Bone marrow (tissue), 2 donors: ENCODE results near the gene HTATSF1.

ENCODE experiments used
- DNase-seq, 2 donors: peaks; one replicate each; lab custom pipeline; 2025; lab: John Stamatoyannopoulos, UW

The HTATSF1 gene

GRCh38 chrX:136497556-136498052 is at the start of gene HTATSF1:
HTATSF1 (plus strand) TSS chrX:136497592; CDS start chrX:136497685, 93 bp downstream.
- no peak for DNase-seq

GRCh38 chrX:136447968-136448367 is 49.4 kb upstream of the HTATSF1 start:
- DNase-seq: no peak

- no peak for DNase-seq
Measured at GRCh38 chrX:136450050-136450830, 47.2 kb upstream of the HTATSF1 start.

- DNase-seq: no peak
Measured at GRCh38 chrX:136452614-136453013, 44.8 kb upstream of the HTATSF1 start.

GRCh38 chrX:136453114-136453513 is 44.3 kb upstream of the HTATSF1 start:
- no peak for DNase-seq

GRCh38 chrX:136453771-136454170 is 43.6 kb upstream of the HTATSF1 start:
- DNase-seq: no peak

- DNase-seq: no peak
Measured at GRCh38 chrX:136456133-136456532, 41.3 kb upstream of the HTATSF1 start.

- no peak for DNase-seq
Measured at GRCh38 chrX:136457303-136457917, 40.0 kb upstream of the HTATSF1 start.

- DNase-seq: no peak
Measured at GRCh38 chrX:136464589-136464988, 32.8 kb upstream of the HTATSF1 start.

GRCh38 chrX:136467303-136467702 is 30.1 kb upstream of the HTATSF1 start:
- no peak for DNase-seq

- no peak for DNase-seq
Measured at GRCh38 chrX:136468391-136469103, 28.8 kb upstream of the HTATSF1 start.

- DNase-seq: no peak
Measured at GRCh38 chrX:136473663-136474062, 23.7 kb upstream of the HTATSF1 start.

- DNase-seq: no peak
Measured at GRCh38 chrX:136475236-136475635, 22.2 kb upstream of the HTATSF1 start.

GRCh38 chrX:136476501-136476900 is 20.9 kb upstream of the HTATSF1 start:
- no peak for DNase-seq

- DNase-seq: no peak
Measured at GRCh38 chrX:136477026-136477425, 20.4 kb upstream of the HTATSF1 start.

GRCh38 chrX:136480383-136480782 is 17.0 kb upstream of the HTATSF1 start:
- no peak for DNase-seq

GRCh38 chrX:136487647-136488046 is 9.7 kb upstream of the HTATSF1 start, which contains the start of gene BRS3:
BRS3 (plus strand) TSS chrX:136487947; CDS start chrX:136488115, 168 bp downstream.
- DNase-seq: no peak

- no peak for DNase-seq
Measured at GRCh38 chrX:136488706-136489105, 8.7 kb upstream of the HTATSF1 start.

- no peak for DNase-seq
Measured at GRCh38 chrX:136491832-136492231, 5.6 kb upstream of the HTATSF1 start.

GRCh38 chrX:136493011-136493410 is 4.4 kb upstream of the HTATSF1 start:
- no peak for DNase-seq

GRCh38 chrX:136495043-136495442 is 2.3 kb upstream of the HTATSF1 start:
- DNase-seq: no peak

GRCh38 chrX:136496186-136496763 is 1.1 kb upstream of the HTATSF1 start:
- no peak for DNase-seq
